ENCODE data around the gene KATNBL1.

Gene KATNBL1

DNA sequence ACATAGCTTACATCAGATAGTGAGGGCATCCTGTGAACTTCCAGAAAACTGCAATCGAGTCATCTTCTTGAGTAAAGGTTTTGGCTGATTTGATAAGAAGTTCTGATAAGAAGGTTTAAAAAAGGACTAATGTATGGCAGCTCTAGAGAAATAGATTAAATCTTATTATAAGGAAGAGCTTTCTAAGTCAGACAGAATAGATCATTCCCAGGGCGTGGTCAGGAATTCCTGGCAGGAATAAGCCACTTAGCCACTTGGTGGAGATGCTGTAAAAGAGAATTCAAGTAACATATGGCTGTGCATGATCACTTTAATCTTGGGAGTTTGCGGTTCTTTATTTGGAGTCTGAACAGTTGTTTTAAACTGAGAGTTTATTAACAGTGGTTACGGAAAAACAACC, 90.6 kb downstream of the KATNBL1 start:
- DNase-seq (ENCODE audit: low read depth in 2 of 3, low spot score in 1 of 3) = no peak

DNA sequence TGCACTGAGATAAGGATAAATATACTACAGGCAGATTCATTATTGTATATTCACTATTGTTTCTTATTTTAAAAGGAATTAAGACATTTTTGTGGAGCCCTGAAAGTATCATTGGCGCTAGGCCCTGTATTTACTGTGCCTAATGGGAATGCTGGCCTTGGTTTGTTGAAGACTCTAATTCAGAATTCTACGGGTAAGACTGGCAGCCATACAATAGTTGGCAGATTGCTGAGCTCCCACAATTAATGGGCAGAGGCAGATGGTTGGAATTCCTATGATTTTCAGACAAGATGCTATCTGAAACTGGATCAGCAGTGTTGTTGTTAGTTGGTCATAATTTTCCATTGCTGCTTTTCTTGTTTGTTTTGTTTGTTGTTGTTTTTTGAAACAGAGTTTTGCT, 93.3 kb downstream of the KATNBL1 start:
- no peak for DNase-seq (ENCODE audit: low read depth in 2 of 3, low spot score in 1 of 3)

DNA sequence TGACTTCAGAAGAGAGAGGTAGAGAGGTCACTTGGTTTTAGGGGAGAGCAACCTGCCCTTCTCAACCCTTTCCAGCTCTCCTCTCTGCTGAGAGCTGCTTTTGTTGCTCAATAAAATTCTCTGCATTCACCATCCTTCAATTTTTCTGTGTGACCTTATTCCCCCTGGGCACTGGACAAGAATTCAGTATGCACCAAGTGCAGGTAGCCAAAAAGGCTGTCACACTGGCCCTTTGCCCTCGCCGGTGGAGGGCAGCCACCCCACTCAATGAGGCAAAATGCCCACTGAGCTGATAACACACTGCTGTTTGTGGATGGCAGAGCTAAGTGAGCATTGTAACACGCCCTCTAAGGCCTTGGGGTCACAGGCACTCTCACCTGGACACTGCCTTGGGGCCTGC, 95.2 kb downstream of the KATNBL1 start:
- no peak for DNase-seq (ENCODE audit: low read depth in 2 of 3, low spot score in 1 of 3)

DNA sequence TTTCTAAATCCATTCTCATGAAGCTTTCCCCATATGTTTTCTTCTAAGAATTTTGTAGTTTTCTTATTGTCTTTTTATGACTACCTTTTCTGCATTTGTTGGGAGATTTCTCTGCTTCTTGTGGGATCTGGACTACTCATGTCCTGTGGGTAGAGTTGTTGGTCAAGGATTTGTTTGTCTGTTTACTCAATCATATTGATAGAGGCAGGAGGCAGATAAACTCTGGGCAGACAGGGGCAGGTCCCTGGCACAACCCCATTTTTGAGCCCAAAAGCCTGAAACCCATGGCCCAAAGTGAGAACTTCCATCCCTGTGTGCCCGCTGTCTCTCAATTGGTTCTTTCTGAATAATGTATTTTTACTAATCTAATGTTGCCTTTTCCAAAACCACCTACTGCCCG, 95.7 kb downstream of the KATNBL1 start:
- no peak for DNase-seq (ENCODE audit: low read depth in 2 of 3, low spot score in 1 of 3)

DNA sequence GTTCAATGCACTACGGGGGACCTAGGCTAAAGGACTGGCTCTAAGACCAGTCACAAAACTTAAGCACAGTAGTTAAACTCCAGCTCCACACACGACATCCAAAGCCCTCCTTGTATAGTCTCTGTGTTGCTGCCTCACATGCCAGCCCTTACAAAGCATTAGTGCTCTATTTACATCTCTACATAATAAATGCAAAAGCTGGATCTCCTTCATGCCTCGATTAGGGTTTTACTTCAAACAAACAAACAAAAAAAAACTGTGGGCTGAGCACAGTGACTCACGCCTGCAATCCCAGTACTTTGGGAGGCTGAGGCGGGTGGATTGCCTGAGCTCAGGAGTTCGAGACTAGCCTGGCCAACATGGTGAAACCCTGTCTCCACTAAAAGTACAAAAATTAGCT, 98.4 kb downstream of the KATNBL1 start:
- DNase-seq (ENCODE audit: low read depth in 2 of 3, low spot score in 1 of 3) = no peak

DNA sequence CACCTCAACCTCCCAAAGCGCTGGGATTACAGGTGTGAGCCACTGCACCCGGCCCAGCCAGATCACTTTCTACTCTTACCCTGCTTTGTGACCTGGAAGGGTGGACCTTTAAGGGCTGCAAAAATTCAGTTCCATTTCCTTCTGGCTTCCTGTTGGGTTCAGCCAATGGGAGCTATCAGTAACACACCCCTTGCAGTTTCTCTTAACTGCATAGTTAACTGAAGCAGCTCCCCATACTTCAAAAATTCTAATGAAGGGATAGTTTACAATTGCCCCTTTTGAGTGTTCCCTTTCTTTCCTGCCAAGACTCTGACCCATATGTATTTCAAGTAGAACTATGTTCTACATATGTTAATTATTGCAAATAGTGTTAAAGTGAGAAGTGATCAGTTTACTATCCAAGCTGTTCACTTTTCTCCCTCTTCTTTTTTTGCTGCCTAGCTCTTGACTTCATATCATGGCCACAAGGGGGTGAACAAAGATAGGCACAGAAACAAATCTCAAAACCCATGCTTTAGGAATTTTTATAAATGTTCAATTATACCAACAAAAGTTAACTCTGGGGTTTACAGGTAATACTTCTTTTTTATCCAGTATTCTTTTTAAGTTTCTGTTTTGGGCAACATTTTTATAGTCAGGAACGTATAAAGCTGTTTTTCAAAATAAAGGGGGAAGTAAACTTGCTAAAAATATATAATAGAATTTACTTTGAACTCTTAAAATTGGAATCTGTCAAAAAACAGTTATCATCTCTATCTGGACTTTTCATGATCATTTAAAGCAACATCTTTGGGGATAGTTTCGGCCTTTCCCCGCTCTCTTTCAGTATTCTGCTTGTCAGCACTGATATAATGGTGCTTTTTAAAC, 99.9 kb downstream of the KATNBL1 start:
- no peak for DNase-seq (ENCODE audit: low read depth in 2 of 3, low spot score in 1 of 3)

DNA sequence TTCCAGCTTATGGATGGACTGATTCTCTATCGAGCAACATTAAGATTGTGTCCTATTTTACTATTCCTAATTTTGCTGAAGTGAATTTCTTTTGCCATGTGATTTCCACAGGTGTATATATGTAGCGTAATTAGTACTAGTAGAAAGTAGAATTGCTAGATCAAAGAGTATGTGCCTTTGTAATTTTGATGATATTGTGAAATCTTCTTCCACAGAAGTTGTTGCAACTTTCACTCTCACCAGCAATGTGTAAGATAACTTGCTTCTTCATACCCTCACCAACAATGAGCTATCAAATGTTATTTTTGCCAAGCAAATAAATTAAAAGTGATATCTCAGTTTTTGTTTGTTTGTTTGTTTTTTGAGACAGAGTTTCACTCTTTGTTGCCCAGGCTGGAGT, 102.6 kb downstream of the KATNBL1 start:
- DNase-seq (ENCODE audit: low read depth in 2 of 3, low spot score in 1 of 3) = no peak

DNA sequence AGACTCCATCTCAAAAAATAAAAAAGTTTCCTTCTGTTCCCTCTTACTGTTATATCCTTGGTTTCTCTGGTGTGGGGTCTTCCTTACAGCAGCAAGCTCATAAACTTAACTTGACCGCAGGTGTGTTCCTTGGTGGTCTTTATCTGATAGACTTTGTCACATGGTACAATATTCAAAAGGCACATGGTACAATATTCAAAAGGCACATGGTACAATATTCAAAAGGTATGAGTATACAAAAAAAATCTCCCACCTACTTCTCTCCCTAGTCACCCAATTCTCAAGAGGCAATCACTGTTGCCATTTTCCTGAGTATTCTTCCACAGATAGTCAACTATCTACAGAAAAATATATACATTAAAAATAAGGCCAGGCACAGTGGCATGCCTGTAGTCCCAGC, 103.5 kb downstream of the KATNBL1 start:
- no peak for DNase-seq (ENCODE audit: low read depth in 2 of 3, low spot score in 1 of 3)

DNA sequence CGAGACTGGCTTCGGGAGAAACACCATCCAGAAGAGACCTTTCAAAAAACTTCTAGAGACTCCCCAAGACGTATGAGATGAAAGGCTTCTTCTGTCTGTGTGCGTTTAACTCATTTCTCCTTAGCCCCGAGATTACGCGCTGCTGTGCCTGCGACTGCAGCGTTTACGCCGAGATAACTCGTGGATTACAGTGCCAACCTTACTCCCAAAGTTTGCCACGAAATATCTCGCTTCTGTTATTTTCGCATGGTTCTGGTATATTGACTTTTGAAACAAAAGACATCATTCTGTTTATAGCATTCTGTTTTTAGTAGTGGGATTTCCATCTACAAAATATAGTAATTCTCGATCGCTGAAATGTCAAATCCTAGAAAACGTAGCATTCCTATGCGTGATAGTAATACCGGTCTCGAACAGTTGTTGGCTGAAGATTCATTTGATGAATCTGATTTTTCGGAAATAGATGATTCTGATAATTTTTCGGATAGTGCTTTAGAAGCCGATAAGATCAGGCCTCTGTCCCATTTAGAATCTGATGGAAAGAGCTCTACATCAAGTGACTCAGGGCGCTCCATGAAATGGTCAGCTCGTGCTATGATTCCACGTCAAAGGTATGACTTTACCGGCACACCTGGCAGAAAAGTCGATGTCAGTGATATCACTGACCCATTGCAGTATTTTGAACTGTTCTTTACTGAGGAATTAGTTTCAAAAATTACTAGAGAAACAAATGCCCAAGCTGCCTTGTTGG, 107.5 kb downstream of the KATNBL1 start:
- DNase-seq (ENCODE audit: low read depth in 2 of 3, low spot score in 1 of 3) = no peak

DNA sequence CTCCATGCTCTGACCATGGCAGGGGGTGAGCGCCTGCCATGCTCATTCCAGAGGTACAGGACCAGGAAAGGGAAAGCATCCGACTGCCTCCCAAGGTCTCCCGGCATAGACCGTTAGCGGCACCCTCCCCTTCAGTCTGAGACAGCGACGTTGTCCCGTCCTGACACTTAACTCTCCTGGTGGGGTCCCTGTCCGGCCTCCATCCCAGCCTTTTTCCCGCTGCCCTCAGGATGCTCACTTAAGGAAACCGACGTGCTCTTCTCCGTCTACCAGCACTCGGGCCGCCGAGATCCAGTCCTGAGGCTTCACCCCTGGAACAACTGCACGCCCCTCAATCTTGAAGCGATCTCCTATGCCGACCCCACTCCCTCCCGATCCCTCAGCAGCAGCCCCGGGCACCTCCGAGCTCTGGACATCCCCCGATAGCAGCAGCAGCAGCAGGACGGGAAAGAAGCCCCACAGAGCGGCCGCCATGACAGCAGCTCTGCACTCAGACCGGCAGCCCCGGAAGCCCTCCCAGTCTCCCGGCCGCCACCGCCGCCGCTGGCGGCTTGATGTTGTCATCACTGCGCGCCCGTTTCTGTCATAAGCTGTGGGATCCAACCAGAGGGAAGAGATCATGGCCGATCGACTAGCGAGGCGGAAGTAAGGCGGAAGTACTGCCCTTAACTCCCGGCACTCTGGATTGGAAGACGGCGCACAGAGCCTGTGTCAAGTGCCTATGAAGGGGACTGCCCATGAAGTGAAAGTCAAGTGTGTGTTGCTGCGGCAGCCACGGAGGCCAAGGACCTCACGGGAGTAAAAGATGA, 108.3 kb downstream of the KATNBL1 start, which contains the start of the genes EMC7 and PGBD4:
EMC7 (minus strand) TSS at position 497 of the 809 bp plus-strand sequence; CDS start at position 474, 23 bp downstream.
PGBD4 (plus strand) TSS at position 718 of the 809 bp plus-strand sequence. CDS start 449 bp downstream, outside the sequence.
- DNase-seq (ENCODE audit: low read depth in 2 of 3, low spot score in 1 of 3) = peak; percentile 97 to 99 (median 99)

DNA sequence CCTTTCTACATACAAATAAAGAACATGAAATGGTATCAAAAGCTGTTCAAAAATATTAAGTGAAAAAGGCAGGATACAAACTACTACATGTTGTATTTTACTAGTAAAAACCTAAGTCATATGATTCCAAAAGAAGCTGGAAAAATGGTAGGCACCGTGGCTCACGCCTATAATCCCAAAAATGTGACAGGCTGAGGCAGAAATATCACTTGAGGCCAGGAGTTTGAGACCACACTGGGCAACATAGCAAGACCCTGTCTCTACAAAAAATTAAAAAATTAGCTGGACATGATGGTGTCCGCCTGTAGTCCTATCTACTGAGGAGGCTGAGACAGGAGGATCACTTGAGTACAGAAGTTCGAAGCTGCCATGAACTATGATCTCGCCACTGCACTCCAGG, 110.0 kb downstream of the KATNBL1 start:
- DNase-seq (ENCODE audit: low read depth in 2 of 3, low spot score in 1 of 3) = no peak

Measured in stimulated activated CD4-positive, alpha-beta T cell treated with anti-CD3 and anti-CD28 coated beads, Interleukin-12 subunit alpha, Interleukin-12 subunit beta, amount 100 ng/mL, for 48 hours (primary cell).